Stomach (tissue), 9 donors: ENCODE results near the gene FBXL4. TPM values are rescaled to one million over a fixed set of nuclear protein-coding genes. Genes with fewer than 3 reads are reported as not detected.

ENCODE experiments used
- DNase-seq, 2 donors: peaks; one replicate each; pipeline versions ENCODE4 v3.0.0 to v3.0.0-alpha.2; 2013 to 2019
- H3K27ac ChIP-seq, 5 donors: fragments of 200-600 bp in 4 of 5; sonication (generic) in 4 of 5; one replicate each; pipeline ENCODE4 v1.5.1; 2013 to 2019; ENCODE audit warnings: mild to moderate bottlenecking in 1 of 5, moderate library complexity in 1 of 5
- H3K27me3 ChIP-seq, 3 donors: fragments of 200-600 bp; sonication (generic); one replicate each; pipeline ENCODE4 v1.5.1; 2017 to 2019; ENCODE audit warnings: mixed run types in 1 of 3
- H3K36me3 ChIP-seq, 4 donors: fragments of 200-600 bp; sonication (generic); 1 replicate in 3 of 4; 2 replicates in 1 of 4; pipeline ENCODE4 v1.5.1; 2016 to 2019
- H3K4me1 ChIP-seq, 4 donors: fragments of 200-600 bp; sonication (generic); one replicate each; pipeline ENCODE4 v1.5.1; 2016 to 2019
- H3K4me3 ChIP-seq, 4 donors: fragments of 200-600 bp; sonication (generic) in 3 of 4; one replicate each; pipeline ENCODE4 v1.5.1; 2016 to 2019; ENCODE audit warnings: mild to moderate bottlenecking in 1 of 4
- H3K9me3 ChIP-seq, 4 donors: fragments of 200-600 bp; sonication (generic); one replicate each; pipeline ENCODE4 v1.5.1; 2016 to 2019
- EP300 ChIP-seq: sonication (generic); formaldehyde crosslinking; IDR thresholded peaks from one replicate; pipeline ENCODE4 v1.6.1; 2017; ENCODE audit warnings: antibody characterized with exemption
- POLR2A ChIP-seq, 4 donors: fragments of 450-650 bp; IDR thresholded peaks; one replicate each; pipeline ENCODE4 v1.6.1; 2016; ENCODE audit warnings: antibody characterized with exemption in 4 of 4, control low read depth in 2 of 4, mild to moderate bottlenecking in 1 of 4, moderate library complexity in 1 of 4
- POLR2AphosphoS5 ChIP-seq, 3 donors: sonication (generic); formaldehyde crosslinking; IDR thresholded peaks; one replicate each; pipeline ENCODE4 v1.6.1; 2016; ENCODE audit warnings: antibody characterized with exemption in 3 of 3
- WGBS, 5 donors: extraction: QIAGEN DNeasy Blood & Tissue Kit in 3 of 5; methylation state at CpG; one replicate each; pipeline versions ENCODE4 v1.1.5 to v1.1.7; 2013 to 2018; 5-methylcytosine and 5-hydroxymethylcytosine counted together
- intact Hi-C: fragments of 100-400 bp; cut with DNase I; formaldehyde crosslinking; loops from one replicate; pipeline ENCODE4 v1.15.1; 2023; ENCODE audit warnings: low total_unique reads
- polyA plus RNA-seq, 3 donors: library from polyadenylated mRNA; stranded (reverse); fragments of 200-250 nt; gene quantifications; one replicate each; pipeline ENCODE4 v1.2.3, GENCODE V29; 2013
- total RNA-seq, 5 donors: library from RNA; depleted of rRNA; stranded (reverse); fragments of >200 nt; gene quantifications; one replicate each; pipeline versions ENCODE4 v1.1.0 to v1.2.3, GENCODE V29; 2014 to 2016
- TF ChIP-seq, protein P1 (sequence below), 7 experiments: fragments of 450-650 bp in 4 of 7; fragments of 200-600 bp in 3 of 7; sonication (generic) in 3 of 7; IDR thresholded peaks; one replicate each; pipeline ENCODE4 v1.5.1; 2016 to 2019; ENCODE audit warnings: antibody characterized with exemption in 7 of 7, control low read depth in 2 of 7, mild to moderate bottlenecking in 1 of 7
- donor health status: healthy with polysubstance abuse.
- donor health status: Bipolar disorder and iron deficiency.
- donor health status: healthy.

The FBXL4 gene
- total and polyA plus RNA-seq, 8 donors, result 2.6 to 37.1 (median 7.6) TPM

DNA sequence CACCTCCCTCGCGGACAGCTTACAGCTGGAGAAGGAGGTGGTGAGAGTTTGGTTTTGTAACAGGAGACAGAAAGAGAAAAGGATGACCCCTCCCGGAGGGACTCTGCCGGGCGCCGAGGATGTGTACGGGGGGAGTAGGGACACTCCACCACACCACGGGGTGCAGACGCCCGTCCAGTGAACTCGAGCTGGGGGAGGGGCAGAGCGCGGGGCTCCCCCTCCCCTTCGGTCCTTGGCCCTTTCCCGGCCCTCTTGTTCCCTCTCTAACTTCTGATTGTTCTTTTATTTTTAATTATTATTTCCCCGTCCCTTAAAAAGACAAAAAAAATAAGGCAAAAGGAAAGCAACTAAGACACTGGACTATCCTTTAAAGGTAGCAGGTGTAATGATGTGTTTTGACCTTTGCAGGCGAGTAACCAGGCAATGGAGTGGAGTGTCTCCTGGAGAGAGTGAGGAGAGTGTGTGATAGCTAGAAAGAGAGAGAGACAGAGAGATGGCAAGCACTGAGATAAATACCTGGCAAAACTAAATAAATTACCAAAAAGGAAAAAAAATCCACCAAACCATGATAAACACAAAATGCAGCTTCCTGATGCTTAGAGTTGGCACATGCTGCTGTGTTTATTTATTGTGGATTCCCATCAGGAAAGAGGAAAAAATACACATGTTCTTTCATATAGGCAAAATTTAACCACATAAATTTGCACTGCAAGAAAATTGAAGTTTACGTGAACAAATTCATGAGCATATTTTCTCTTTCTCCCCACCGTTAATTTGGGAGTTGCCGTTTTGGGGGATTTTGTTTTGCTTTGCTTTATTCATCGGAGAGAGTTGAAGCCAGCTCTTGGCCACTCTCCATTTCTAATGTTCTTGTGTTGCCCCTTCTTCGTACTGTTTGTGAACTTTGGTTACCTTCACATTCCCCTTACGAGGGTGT is 111.5 kb downstream of the FBXL4 start:
- H3K9me3 ChIP-seq, result no peaks in the 10 kb centered on the region
- DNase-seq, result no peak
- no peak for TF ChIP-seq POLR2AphosphoS5 (IDR thresholded peaks at IDR 0.05)
- TF ChIP-seq EP300, result no peak
- TF ChIP-seq, protein P1, sequence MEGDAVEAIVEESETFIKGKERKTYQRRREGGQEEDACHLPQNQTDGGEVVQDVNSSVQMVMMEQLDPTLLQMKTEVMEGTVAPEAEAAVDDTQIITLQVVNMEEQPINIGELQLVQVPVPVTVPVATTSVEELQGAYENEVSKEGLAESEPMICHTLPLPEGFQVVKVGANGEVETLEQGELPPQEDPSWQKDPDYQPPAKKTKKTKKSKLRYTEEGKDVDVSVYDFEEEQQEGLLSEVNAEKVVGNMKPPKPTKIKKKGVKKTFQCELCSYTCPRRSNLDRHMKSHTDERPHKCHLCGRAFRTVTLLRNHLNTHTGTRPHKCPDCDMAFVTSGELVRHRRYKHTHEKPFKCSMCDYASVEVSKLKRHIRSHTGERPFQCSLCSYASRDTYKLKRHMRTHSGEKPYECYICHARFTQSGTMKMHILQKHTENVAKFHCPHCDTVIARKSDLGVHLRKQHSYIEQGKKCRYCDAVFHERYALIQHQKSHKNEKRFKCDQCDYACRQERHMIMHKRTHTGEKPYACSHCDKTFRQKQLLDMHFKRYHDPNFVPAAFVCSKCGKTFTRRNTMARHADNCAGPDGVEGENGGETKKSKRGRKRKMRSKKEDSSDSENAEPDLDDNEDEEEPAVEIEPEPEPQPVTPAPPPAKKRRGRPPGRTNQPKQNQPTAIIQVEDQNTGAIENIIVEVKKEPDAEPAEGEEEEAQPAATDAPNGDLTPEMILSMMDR (IDR thresholded peaks at IDR 0.05), result no peak
- TF ChIP-seq POLR2A (IDR thresholded peaks at IDR 0.05), result no peak
- WGBS, 5 donors, result 5 to 8% (median 6%) methylated on average over 22 to 23 of the region's 23 CpGs
- intact Hi-C loops, result no loop called here
- no peaks in the 10 kb centered on the region for H3K36me3 ChIP-seq
- H3K4me3 ChIP-seq, result peak overlapping the region in 2 of 4 donors; percentile 64 to 68
- H3K27ac ChIP-seq, result no peak overlapping the region
- H3K27me3 ChIP-seq, result peaks cover 35 to 100% (median 99%) of the 10 kb centered on the region in 3 donors
- H3K4me1 ChIP-seq, result peaks cover 46 to 56% (median 49%) of the 10 kb centered on the region in 4 donors

DNA sequence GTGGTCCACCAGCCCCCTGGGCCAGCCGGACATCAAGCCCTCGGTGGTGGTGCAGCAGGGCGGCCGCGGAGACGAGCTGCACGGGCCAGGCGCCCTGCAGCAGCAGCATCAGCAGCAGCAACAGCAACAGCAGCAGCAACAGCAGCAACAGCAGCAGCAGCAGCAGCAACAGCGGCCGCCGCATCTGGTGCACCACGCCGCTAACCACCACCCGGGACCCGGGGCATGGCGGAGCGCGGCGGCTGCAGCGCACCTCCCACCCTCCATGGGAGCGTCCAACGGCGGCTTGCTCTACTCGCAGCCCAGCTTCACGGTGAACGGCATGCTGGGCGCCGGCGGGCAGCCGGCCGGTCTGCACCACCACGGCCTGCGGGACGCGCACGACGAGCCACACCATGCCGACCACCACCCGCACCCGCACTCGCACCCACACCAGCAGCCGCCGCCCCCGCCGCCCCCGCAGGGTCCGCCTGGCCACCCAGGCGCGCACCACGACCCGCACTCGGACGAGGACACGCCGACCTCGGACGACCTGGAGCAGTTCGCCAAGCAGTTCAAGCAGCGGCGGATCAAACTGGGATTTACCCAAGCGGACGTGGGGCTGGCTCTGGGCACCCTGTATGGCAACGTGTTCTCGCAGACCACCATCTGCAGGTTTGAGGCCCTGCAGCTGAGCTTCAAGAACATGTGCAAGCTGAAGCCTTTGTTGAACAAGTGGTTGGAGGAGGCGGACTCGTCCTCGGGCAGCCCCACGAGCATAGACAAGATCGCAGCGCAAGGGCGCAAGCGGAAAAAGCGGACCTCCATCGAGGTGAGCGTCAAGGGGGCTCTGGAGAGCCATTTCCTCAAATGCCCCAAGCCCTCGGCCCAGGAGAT is 112.4 kb downstream of the FBXL4 start:
- 2 to 8% (median 2%) methylated on average over 15 to 76 of the region's 76 CpGs for WGBS, 5 donors
- no peaks in the 10 kb centered on the region for H3K36me3 ChIP-seq
- peaks cover 52 to 61% (median 53%) of the 10 kb centered on the region in 4 donors for H3K4me1 ChIP-seq
- H3K4me3 ChIP-seq, result peak overlapping the region; percentile 51 to 68 (median 62)
- intact Hi-C loops, result no loop called here
- H3K9me3 ChIP-seq, result no peaks in the 10 kb centered on the region
- DNase-seq, result no peak
- peaks cover 40 to 100% (median 99%) of the 10 kb centered on the region in 3 donors for H3K27me3 ChIP-seq
- TF ChIP-seq POLR2AphosphoS5 (IDR thresholded peaks at IDR 0.05) (no peak), EP300 (no peak), POLR2A (IDR thresholded peaks at IDR 0.05) (no peak)
- TF ChIP-seq, protein P1 (IDR thresholded peaks at IDR 0.05), result no peak
- no peak overlapping the region for H3K27ac ChIP-seq

DNA sequence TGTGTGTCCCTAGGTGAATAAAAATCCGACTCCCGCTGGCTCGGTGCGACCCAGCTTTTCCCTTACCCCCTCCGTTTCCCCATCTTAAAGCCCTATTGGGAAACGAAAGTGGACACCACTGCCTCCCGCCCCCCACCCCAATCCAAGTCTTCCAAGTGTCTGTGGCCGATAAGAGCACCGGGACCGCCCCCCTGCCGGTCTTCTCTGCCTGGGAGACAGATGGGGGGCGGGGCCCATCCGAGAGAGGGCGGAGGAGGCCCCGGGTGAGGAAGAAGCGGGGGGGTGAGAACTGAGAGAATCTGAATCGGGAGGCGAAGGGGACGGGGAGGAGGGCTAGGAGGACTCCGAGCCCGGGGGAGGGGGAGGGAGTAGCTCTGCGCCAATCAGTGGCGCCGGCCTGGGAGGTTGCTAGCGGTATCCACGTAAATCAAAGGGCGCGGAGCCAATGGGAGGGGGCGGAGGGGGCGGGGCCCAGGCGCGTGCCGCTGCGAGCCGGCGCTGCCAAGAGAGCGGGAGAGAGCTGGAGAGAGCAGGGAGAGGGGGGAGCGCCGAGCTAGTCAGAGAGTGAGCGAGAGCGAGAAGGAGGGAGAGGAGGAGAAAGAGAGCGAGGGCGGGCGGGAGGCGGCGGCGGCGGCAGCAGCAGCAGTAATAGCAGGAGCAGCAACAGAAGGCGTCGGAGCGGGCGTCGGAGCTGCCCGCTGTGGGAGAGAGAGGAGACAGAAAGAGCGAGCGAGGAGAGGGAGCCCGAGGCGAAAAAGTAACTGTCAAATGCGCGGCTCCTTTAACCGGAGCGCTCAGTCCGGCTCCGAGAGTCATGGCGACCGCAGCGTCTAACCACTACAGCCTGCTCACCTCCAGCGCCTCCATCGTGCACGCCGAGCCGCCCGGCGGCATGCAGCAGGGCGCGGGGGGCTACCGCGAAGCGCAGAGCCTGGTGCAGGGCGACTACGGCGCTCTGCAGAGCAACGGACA is 113.4 kb downstream of the FBXL4 start, which contains the start of gene POU3F2:
POU3F2 (plus strand) TSS at position 515 of the 972 bp plus-strand sequence; CDS start at position 815, 300 bp downstream.
- H3K27me3 ChIP-seq, result peaks cover 40 to 100% (median 99%) of the 10 kb centered on the region in 3 donors
- peak; percentile 60 to 95 for DNase-seq
- intact Hi-C loops, result no loop called here
- peak within 1 kb of the TSS; percentile 51 to 68 (median 62) for H3K4me3 ChIP-seq
- peaks cover 52 to 61% (median 53%) of the 10 kb centered on the region in 4 donors for H3K4me1 ChIP-seq
- 0 to 1% (median 1%) methylated on average over 67 to 83 of the region's 83 CpGs for WGBS, 5 donors
- H3K9me3 ChIP-seq, result no peaks in the 10 kb centered on the region
- H3K36me3 ChIP-seq, result no peaks in the 10 kb centered on the region
- H3K27ac ChIP-seq, result no peak within 1 kb of the TSS
- TF ChIP-seq POLR2A (IDR thresholded peaks at IDR 0.05) (no peak), EP300 (no peak), POLR2AphosphoS5 (IDR thresholded peaks at IDR 0.05) (no peak)
- TF ChIP-seq, protein P1 (IDR thresholded peaks at IDR 0.05), result no peak
